Neural progenitor cell (in vitro differentiated cells): Measurements from ENCODE around the gene GMDS.

Source experiments
- CTCF ChIP-seq: fragments of 200-600 bp; sonication (generic); IDR thresholded peaks from 2 replicates; pipeline ENCODE4 v1.5.1; 2017; ENCODE audit warnings: antibody characterized with exemption, mild to moderate bottlenecking
- EZH2 ChIP-seq: fragments of 200-600 bp; sonication (generic); IDR thresholded peaks from 2 replicates; pipeline ENCODE4 v1.6.1; 2017; ENCODE audit warnings: antibody characterized with exemption, mild to moderate bottlenecking, moderate library complexity
- EZH2phosphoT487 ChIP-seq: fragments of 200-600 bp; sonication (generic); IDR thresholded peaks from 2 replicates; pipeline ENCODE4 v1.6.1; 2017; ENCODE audit warnings: antibody characterized with exemption

- no peak for TF ChIP-seq CTCF
- no peak for TF ChIP-seq EZH2phosphoT487
- no peak for TF ChIP-seq EZH2
Measured at GRCh38 chr6:1636272-1636825, 609.1 kb downstream of the GMDS start.
